Measurements from ENCODE around the gene IGF1.

IGF1 gene

GRCh38 chr12:102388469-102388868 is 91.9 kb downstream of the IGF1 start:
- H3K79me2 ChIP-seq (ENCODE audit: low read length): no peaks in the 10 kb centered on the region
- H4K20me1 ChIP-seq (ENCODE audit: insufficient read depth, low read length): no peaks in the 10 kb centered on the region
- DNase-seq: no peak
- H3K27ac ChIP-seq (ENCODE audit: low read length): no peak overlapping the region
- TF ChIP-seq EZH2 (optimal IDR thresholded peaks at IDR 0.05; ENCODE audit: low read depth, low read length) (no peak), CTCF (IDR thresholded peaks at IDR 0.05; ENCODE audit: low read length) (no peak), EZH2phosphoT487 (IDR thresholded peaks at IDR 0.05; ENCODE audit: low read length) (no peak)
- no peak overlapping the region for H3K4me2 ChIP-seq (ENCODE audit: low read depth, low read length)
- no peaks in the 10 kb centered on the region for H3K27me3 ChIP-seq (replicated peaks; ENCODE audit: insufficient read depth, low read length)
- no peaks in the 10 kb centered on the region for H3K36me3 ChIP-seq (replicated peaks; ENCODE audit: insufficient read depth, low read length)
- no peaks in the 10 kb centered on the region for H3K9me2 ChIP-seq (replicated peaks; ENCODE audit: insufficient read depth, low read length)
- no peak overlapping the region for H3K4me3 ChIP-seq (ENCODE audit: low read length)
- no peak overlapping the region for H2AFZ ChIP-seq (ENCODE audit: low read length)
- H3F3A ChIP-seq (ENCODE audit: insufficient read depth, low read length): no peaks in the 10 kb centered on the region
- H3K4me1 ChIP-seq (ENCODE audit: low read length): no peaks in the 10 kb centered on the region
- H3K9ac ChIP-seq (ENCODE audit: low read length): no peak overlapping the region
- no peaks in the 10 kb centered on the region for H3K9me3 ChIP-seq (replicated peaks; ENCODE audit: insufficient read depth, low read length)

- no peaks in the 10 kb centered on the region for H3F3A ChIP-seq (ENCODE audit: insufficient read depth, low read length)
- no peak overlapping the region for H3K4me3 ChIP-seq (ENCODE audit: low read length)
- no peaks in the 10 kb centered on the region for H3K9me3 ChIP-seq (replicated peaks; ENCODE audit: insufficient read depth, low read length)
- no peak overlapping the region for H3K9ac ChIP-seq (ENCODE audit: low read length)
- no peaks in the 10 kb centered on the region for H3K9me2 ChIP-seq (replicated peaks; ENCODE audit: insufficient read depth, low read length)
- no peaks in the 10 kb centered on the region for H3K36me3 ChIP-seq (replicated peaks; ENCODE audit: insufficient read depth, low read length)
- H4K20me1 ChIP-seq (ENCODE audit: insufficient read depth, low read length): no peaks in the 10 kb centered on the region
- H3K4me1 ChIP-seq (ENCODE audit: low read length): no peaks in the 10 kb centered on the region
- no peak overlapping the region for H3K27ac ChIP-seq (ENCODE audit: low read length)
- H2AFZ ChIP-seq (ENCODE audit: low read length): no peak overlapping the region
- no peaks in the 10 kb centered on the region for H3K27me3 ChIP-seq (replicated peaks; ENCODE audit: insufficient read depth, low read length)
- H3K79me2 ChIP-seq (ENCODE audit: low read length): no peaks in the 10 kb centered on the region
- no peak for DNase-seq
- no peak overlapping the region for H3K4me2 ChIP-seq (ENCODE audit: low read depth, low read length)
- no peak for TF ChIP-seq EZH2 (optimal IDR thresholded peaks at IDR 0.05; ENCODE audit: low read depth, low read length)
- no peak for TF ChIP-seq EZH2phosphoT487 (IDR thresholded peaks at IDR 0.05; ENCODE audit: low read length)
- no peak for TF ChIP-seq CTCF (IDR thresholded peaks at IDR 0.05; ENCODE audit: low read length)
Measured at GRCh38 chr12:102385343-102385742, 95.0 kb downstream of the IGF1 start.

- H3K9me3 ChIP-seq (replicated peaks; ENCODE audit: insufficient read depth, low read length): no peaks in the 10 kb centered on the region
- H3K27ac ChIP-seq (ENCODE audit: low read length): no peak overlapping the region
- H3K79me2 ChIP-seq (ENCODE audit: low read length): no peaks in the 10 kb centered on the region
- H3K9me2 ChIP-seq (replicated peaks; ENCODE audit: insufficient read depth, low read length): no peaks in the 10 kb centered on the region
- TF ChIP-seq EZH2phosphoT487 (IDR thresholded peaks at IDR 0.05; ENCODE audit: low read length): no peak
- TF ChIP-seq EZH2 (optimal IDR thresholded peaks at IDR 0.05; ENCODE audit: low read depth, low read length): no peak
- TF ChIP-seq CTCF (IDR thresholded peaks at IDR 0.05; ENCODE audit: low read length): no peak
- no peaks in the 10 kb centered on the region for H3F3A ChIP-seq (ENCODE audit: insufficient read depth, low read length)
- H3K4me3 ChIP-seq (ENCODE audit: low read length): no peak overlapping the region
- H3K4me1 ChIP-seq (ENCODE audit: low read length): no peaks in the 10 kb centered on the region
- H2AFZ ChIP-seq (ENCODE audit: low read length): no peak overlapping the region
- no peak for DNase-seq
- H3K4me2 ChIP-seq (ENCODE audit: low read depth, low read length): no peak overlapping the region
- no peaks in the 10 kb centered on the region for H3K27me3 ChIP-seq (replicated peaks; ENCODE audit: insufficient read depth, low read length)
- no peak overlapping the region for H3K9ac ChIP-seq (ENCODE audit: low read length)
- H3K36me3 ChIP-seq (replicated peaks; ENCODE audit: insufficient read depth, low read length): no peaks in the 10 kb centered on the region
- H4K20me1 ChIP-seq (ENCODE audit: insufficient read depth, low read length): no peaks in the 10 kb centered on the region
Measured at GRCh38 chr12:102379346-102380162, 100.8 kb downstream of the IGF1 start.

Data from MM.1S (cell line).